Heart right ventricle (tissue), 16 donors: ENCODE data around the gene C12orf43. TPM values are rescaled to one million over a fixed set of nuclear protein-coding genes. Genes with fewer than 3 reads are reported as not detected.

ENCODE experiments used
- ATAC-seq, 8 donors: fragments of 200-7000 bp; cut with Tn5 transposase; one replicate each; pipeline ENCODE4 v1.9.1; 2020; ENCODE audit warnings: mild to moderate bottlenecking in 8 of 8, moderate library complexity in 8 of 8, moderate number of reproducible peaks in 1 of 8
- DNase-seq, 2 donors: peaks; one replicate each; pipeline ENCODE4 v3.0.0-alpha.2; 2020
- H3K27ac ChIP-seq, 10 donors: fragments of 200-600 bp; sonication (generic) in 2 of 10; one replicate each; pipeline versions ENCODE4 v1.5.0 to v1.8.0; 2020 to 2022; ENCODE audit warnings: mild to moderate bottlenecking in 3 of 10
- H3K27me3 ChIP-seq, 7 donors: fragments of 200-600 bp; one replicate each; pipeline ENCODE4 v1.8.0; 2021 to 2022; ENCODE audit warnings: mild to moderate bottlenecking in 2 of 7
- H3K36me3 ChIP-seq, 9 donors: fragments of 200-600 bp; sonication (generic) in 1 of 9; one replicate each; pipeline versions ENCODE4 v1.5.0 to v1.8.0; 2020 to 2022; ENCODE audit warnings: mild to moderate bottlenecking in 2 of 9
- H3K4me1 ChIP-seq, 9 donors: fragments of 200-600 bp; sonication (generic) in 1 of 9; one replicate each; pipeline versions ENCODE4 v1.5.0 to v1.8.0; 2020 to 2022; ENCODE audit warnings: mild to moderate bottlenecking in 4 of 9
- H3K4me3 ChIP-seq, 10 donors: fragments of 200-600 bp; sonication (generic) in 2 of 10; one replicate each; pipeline versions ENCODE4 v1.5.0 to v1.8.0; 2020 to 2022; ENCODE audit warnings: mild to moderate bottlenecking in 7 of 10, moderate library complexity in 2 of 10
- H3K9me3 ChIP-seq, 11 donors: fragments of 200-600 bp in 10 of 11; sonication (generic) in 2 of 11; one replicate each; pipeline versions ENCODE4 v1.5.0 to v1.8.0; 2013 to 2022; ENCODE audit warnings: mild to moderate bottlenecking in 2 of 11, control low read depth in 1 of 11, moderate library complexity in 1 of 11
- CTCF ChIP-seq, 9 donors: fragments of 200-600 bp; sonication (generic) in 2 of 9; IDR thresholded peaks; one replicate each; pipeline versions ENCODE4 v1.5.0 to v1.8.0; 2021 to 2022; ENCODE audit warnings: antibody characterized with exemption in 9 of 9, mild to moderate bottlenecking in 5 of 9, moderate library complexity in 1 of 9
- WGBS, 2 donors: extraction: QIAGEN DNeasy Blood & Tissue Kit; methylation state at CpG; one replicate each; pipeline ENCODE4 v1.1.7; 2013; ENCODE audit warnings: inconsistent platforms in 1 of 2; 5-methylcytosine and 5-hydroxymethylcytosine counted together
- intact Hi-C, 10 donors: fragments of 100-400 bp; cut with DNase I; formaldehyde crosslinking; loops; one replicate each; pipeline versions ENCODE4 v1.11.1 to v1.14.2; 2022
- polyA plus RNA-seq, 2 donors: library from polyadenylated mRNA; stranded (reverse); fragments of 200-250 nt; gene quantifications; one replicate each; pipeline ENCODE4 v1.2.3, GENCODE V29; 2013
- total RNA-seq, 10 donors: library from RNA; stranded (reverse); fragmentation: NEBNext Ultra II Directional in 3 of 10; extraction: Animal tissue kit (Norgen Biotek cat#: 25700) in 3 of 10; gene quantifications; one replicate each; pipeline versions ENCODE4 v1.2.1 to v1.2.4, GENCODE V29; 2021 to 2023
- donor health status: Arrhythmogenic right ventricular cardiomyopathy.
- donor health status: ischemic (EF 13 %, LVEDD 7.1; RV severe dilation, severe dysfunction).
- donor health status: healthy with polysubstance abuse.
- donor health status: DM: no; HTN: yes; CAD: no.
- donor health status: DM: no; HTN: no; CAD: no.
- donor health status: ischemic (EF 25% LVEDD 6.9; RV normal size, moderate dysfunction).
- donor health status: ischemic (EF 25% LVEDD 5.7; RV mildly dilated, moderate dysfunction).
- donor health status: healthy.
- donor health status: DM: yes; HTN: yes; CAD: no.
- donor health status: Ischemic cardiomyopathy.
- donor health status: ischemic (EF 35%, LVEDD 5.7; RV mildly dilated, moderate dysfunction).
- donor health status: nonischemic (EF 11% LVEDD 7.7; RV severe dilation, severe dysfunction).
- donor health status: DM: yes; HTN: yes; CAD: no.
- donor health status: PGD.
- donor health status: ischemic (EF 29% LVEDD 5.4; RV normal size, mild dysfunction).
- donor health status: nonischemic (EF 23%, LVEDD 6.1; RV moderate dilation, normal function).

The C12orf43 gene
- total and polyA plus RNA-seq, 12 donors: 5.7 to 11.4 (median 8.5) TPM

- no peak overlapping the region for H3K27ac ChIP-seq
- no peaks in the 10 kb centered on the region for H3K4me1 ChIP-seq
- H3K36me3 ChIP-seq: no peaks in the 10 kb centered on the region
- ATAC-seq (no peak), DNase-seq (no peak)
- H3K9me3 ChIP-seq: peaks cover 0 to 3% (median 0%) of the 10 kb centered on the region in 11 donors
- no peak overlapping the region for H3K4me3 ChIP-seq
- peaks cover 0 to 5% (median 0%) of the 10 kb centered on the region in 7 donors for H3K27me3 ChIP-seq
- intact Hi-C loops: no loop called here
- no peak for TF ChIP-seq CTCF (IDR thresholded peaks at IDR 0.05)
- 76 to 90% methylated on average over 5 of the region's 5 CpGs for WGBS, 2 donors
Measured at GRCh38 chr12:120956579-120957300, 59.5 kb downstream of the C12orf43 start.

GRCh38 chr12:120955232-120955631 is 61.1 kb downstream of the C12orf43 start:
- no peak for ATAC-seq
- H3K9me3 ChIP-seq: peaks cover 0 to 8% (median 0%) of the 10 kb centered on the region in 11 donors
- H3K4me1 ChIP-seq: no peaks in the 10 kb centered on the region
- WGBS, 2 donors: 73 to 75% methylated on average over 4 of the region's 4 CpGs
- no peak overlapping the region for H3K4me3 ChIP-seq
- H3K27me3 ChIP-seq: peaks cover 0 to 5% (median 0%) of the 10 kb centered on the region in 7 donors
- no peak for TF ChIP-seq CTCF (IDR thresholded peaks at IDR 0.05)
- H3K36me3 ChIP-seq: no peaks in the 10 kb centered on the region
- no peak for DNase-seq
- H3K27ac ChIP-seq: no peak overlapping the region
- intact Hi-C loops: no loop called here

DNA sequence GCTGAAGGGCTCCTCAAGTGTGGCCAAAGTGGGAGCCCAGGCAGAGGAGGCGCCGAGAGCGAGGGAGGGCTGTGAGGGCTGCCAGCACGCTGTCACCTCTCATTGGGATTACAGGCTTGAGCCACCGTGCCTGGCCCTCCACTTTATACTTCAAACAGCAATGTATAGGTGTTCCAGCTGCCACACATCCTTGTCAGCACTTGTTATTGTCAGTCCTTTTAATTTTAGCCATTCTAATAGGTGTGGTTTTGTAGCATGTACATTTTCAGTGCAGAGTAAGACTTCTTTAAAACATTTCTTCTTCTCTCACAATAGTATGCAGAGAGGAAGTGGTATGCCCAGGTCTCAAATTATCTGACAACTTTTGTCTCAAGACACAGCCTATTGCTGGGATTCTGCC is 65.5 kb downstream of the C12orf43 start:
- Histone ChIP-seq H3K27ac (no peak overlapping the region), H3K36me3 (no peaks in the 10 kb centered on the region)
- intact Hi-C loops: no loop called here

More for the DNA sequence above, 65.5 kb downstream of the C12orf43 start:
- no peak for TF ChIP-seq CTCF (IDR thresholded peaks at IDR 0.05)
- Histone ChIP-seq H3K27me3 (peaks cover 0 to 4% (median 0%) of the 10 kb centered on the region in 7 donors), H3K4me1 (no peaks in the 10 kb centered on the region), H3K9me3 (peaks cover 0 to 8% (median 0%) of the 10 kb centered on the region in 11 donors), H3K4me3 (no peak overlapping the region)
- no peak for ATAC-seq
- WGBS, 2 donors: 94% methylated on average over 5 of the region's 5 CpGs
- no peak for DNase-seq

Other genes starting within 250 kb of the C12orf43 start
- 10 to 100 TPM; 26.6 to 45.0 (median 36.2) TPM for gene SPPL3, start 112.1 kb downstream of the C12orf43 start, total RNA-seq
- 10 to 100 TPM in 1 of 2 donors, 1 to 10 TPM in 1; 9.7 to 12.3 TPM for gene SPPL3, start 112.1 kb downstream of the C12orf43 start, polyA plus RNA-seq
- gene HNF1A, start 37.9 kb downstream of the C12orf43 start, total RNA-seq: not detected
- gene HNF1A, start 37.9 kb downstream of the C12orf43 start, polyA plus RNA-seq: under 1 TPM in 1 of 2 donors, not detected in 1; 0.04 TPM
- 1 to 10 TPM in 4 of 10 donors, under 1 TPM in 6; 0.19 to 2.5 (median 0.97) TPM for gene OASL, start 22.8 kb upstream of the C12orf43 start, total RNA-seq
- under 1 TPM; 0.70 to 0.95 TPM for gene OASL, start 22.8 kb upstream of the C12orf43 start, polyA plus RNA-seq
- 1 to 10 TPM in 9 of 10 donors, under 1 TPM in 1; 0.52 to 7.0 (median 1.6) TPM for gene P2RX7, start 116.4 kb upstream of the C12orf43 start, total RNA-seq
- 1 to 10 TPM in 1 of 2 donors, under 1 TPM in 1; 0.25 to 3.2 TPM for gene P2RX7, start 116.4 kb upstream of the C12orf43 start, polyA plus RNA-seq
- gene P2RX4, start 193.6 kb upstream of the C12orf43 start, total RNA-seq: 10 to 100 TPM in 1 of 10 donors, 1 to 10 TPM in 9; 3.7 to 12.6 (median 5.5) TPM
- 10 to 100 TPM in 1 of 2 donors, 1 to 10 TPM in 1; 4.4 to 10.6 TPM for gene P2RX4, start 193.6 kb upstream of the C12orf43 start, polyA plus RNA-seq